AG20443 (cell line): Measurements from ENCODE around the gene LUM.
"Not testable (repeated sequence)": the region's sequence is repeated elsewhere in the genome, so short reads cannot be mapped to it uniquely, and the experiment has no call there.

Experiments
- DNase-seq: peaks from one replicate; pipeline ENCODE4 v3.0.0; 2012; ENCODE audit warnings: low spot score, mixed read lengths

The LUM gene

DNA sequence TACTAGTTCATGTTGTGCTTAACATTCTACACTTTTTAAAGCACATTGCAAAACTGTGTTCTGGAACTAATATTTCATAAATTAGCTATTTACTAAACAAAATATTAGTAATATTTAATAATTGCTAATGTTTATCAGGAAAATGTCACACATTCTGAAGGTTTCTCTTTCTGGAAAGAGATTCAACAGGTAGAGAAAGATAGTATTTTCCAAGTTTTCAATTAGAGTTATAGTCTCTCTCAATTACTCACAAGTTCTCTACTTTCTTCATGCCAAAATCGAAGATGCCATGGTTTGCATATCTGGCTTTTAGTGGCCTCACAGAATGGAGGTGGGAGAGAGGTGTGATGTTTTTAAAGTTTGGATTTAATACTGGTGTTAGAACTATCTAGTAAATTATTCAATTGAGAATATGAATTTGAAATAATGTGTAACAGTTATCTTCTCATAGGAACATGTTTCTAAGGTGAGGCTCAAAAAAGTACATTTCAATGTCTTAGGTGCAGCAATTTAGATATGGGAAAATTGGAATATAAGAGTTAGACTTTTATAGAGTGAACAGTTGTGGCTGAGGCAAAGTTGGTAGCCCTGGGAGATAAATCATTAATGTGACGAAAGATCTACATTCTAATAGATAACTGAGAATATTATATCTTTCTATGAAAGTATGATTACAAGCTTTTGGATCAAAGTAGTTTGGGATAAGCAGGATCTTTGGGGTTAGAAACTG is 1.5 kb downstream of the LUM start:
- no peak for DNase-seq

DNA sequence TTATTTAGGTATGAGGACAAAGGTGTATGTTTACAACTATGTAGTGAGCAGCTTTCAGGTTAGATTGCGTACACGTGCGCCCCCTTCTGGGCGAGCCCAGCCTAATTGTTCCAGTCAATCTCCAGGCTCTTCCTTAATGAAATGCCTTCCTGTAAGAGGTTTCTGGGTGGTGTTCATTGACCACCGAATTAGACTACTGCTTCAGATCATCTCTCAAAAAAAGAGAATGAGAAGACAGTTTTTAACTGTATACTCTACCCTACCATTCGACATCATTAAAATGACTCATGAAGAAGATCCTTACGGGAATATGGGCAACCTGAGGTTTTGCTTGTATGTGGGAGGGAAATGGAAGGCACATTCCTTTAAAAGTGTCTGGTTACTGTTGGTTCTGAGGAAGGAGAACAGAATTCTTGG is 2.1 kb downstream of the LUM start:
- peak; percentile 36 for DNase-seq

DNA sequence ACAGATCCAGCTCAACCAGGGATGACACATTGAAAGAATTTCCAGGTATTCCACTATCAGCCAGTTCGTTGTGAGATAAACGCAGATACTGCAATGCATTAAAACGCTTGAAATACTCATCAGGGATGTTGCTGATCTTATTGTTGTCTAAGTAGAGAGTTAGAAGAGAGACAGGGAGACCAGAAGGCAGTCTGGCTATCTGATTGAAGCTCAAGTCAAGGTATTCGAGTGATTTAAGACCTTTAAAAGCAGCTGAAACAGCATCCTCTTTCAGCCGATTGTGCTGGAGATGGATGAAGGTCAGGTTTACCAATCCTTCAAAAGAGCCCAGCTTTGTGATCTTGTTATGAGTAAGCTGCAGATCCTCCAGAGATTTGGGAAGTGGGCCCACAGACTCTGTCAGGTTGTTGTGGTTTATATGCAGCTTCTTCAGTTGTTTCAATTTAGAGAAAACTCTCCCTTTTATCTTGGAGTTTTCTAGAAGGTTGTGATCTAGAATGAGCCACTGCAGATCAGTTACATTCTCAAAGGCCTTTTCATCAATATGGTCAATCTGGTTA is 3.0 kb downstream of the LUM start:
- no peak for DNase-seq

DNA sequence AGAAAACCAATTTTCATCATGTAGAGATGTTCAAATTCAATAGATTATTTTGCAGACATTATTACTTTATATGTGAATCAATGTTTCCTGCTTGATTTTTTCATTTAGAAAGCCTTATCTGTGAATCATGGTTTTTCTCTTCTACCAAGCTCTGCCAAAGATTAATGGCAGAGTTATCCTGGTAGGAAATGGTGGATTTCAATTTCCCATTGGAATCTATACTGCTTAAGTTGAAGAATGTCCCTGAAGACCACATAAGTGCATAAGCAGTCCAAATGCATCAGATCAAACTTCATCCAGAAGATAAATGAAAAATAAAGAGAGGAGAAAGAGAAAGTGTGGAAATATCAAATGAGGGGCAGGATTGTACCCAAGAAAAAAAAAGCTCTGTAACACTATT is 5.0 kb downstream of the LUM start:
- DNase-seq, result no peak

DNA sequence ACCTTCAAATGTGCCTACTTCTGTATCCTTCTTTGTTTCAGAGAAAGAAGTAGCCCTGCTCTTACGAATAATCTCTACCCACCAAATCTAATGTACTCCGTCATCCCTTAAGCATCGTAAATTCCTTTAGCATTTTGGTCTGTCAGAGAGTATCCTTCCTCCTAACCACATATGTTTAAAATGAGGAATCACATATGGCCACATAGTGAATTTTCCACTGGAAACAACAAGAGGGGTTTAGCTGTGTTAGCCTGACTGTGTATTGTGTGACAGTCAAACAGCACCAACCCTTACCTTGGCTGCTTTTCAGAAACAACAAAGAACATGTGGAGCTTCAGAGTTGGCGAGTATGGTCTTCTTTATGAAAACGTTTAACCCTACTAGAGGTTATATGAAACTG is 5.5 kb downstream of the LUM start:
- no peak for DNase-seq

DNA sequence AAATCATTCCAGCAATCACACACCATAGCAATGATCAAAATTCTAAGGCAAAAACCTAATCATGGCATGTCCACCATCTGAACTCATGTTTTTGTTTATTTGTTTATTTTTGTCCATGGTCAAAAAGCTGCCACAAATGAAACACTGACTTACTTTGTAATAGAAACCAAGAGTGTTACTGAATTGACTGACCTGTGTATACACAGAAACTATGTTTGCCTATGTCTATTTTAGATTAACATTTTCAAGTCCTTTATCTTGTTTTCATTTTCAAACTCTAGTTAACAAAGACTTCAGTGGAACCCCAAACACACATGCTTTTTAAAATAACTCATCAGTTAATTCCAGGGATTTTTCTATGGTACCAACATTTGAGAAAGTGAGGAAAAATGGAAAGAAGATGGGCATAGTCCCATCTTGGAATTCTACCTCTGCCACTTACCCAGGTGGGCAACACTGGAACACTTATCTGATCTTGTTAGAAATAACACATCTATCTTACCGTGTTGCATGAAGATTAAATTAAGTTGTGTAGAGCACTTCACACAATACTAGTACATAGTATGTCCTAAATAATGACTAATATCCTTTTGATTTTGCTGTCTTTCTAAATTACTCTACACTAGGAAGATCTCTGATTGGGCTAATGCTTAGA is 6.4 kb downstream of the LUM start:
- DNase-seq, result no peak

DNA sequence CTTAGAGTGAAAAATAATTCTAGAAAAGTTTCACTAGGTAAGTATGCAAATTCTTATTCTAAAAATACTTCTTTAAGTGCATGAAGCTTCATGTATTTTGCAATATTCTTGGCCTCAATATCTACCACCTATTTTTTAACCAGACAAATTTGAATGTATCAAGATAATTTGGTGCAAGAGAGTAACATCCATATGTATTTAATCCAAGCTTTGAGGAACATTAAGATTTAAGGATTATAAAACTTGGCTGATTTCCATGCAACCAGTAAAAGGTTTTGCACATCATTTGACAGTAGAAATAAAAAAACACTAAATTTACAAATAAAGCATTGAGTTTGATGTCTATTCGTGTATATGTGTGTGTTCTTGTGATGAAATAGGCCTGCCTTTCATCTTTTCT is 7.7 kb downstream of the LUM start:
- no peak for DNase-seq

DNA sequence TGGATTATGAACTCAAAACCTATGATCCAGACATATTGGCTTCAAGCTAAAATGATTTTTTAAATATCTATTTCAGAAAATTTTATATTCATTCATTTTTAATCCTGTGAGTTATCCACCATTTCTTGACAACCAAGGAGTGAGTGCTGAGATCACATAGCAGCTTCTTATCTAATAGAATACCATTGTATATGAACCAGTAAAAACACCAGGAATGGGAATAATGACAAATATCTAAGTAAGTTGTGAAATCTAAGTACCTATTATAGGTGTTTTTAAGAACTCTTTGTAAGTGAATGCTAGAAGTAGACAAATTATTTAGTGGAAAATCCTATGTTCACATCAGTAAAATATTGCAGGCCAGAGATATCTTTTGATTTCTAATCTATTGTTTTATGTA is 8.2 kb downstream of the LUM start:
- no peak for DNase-seq

DNA sequence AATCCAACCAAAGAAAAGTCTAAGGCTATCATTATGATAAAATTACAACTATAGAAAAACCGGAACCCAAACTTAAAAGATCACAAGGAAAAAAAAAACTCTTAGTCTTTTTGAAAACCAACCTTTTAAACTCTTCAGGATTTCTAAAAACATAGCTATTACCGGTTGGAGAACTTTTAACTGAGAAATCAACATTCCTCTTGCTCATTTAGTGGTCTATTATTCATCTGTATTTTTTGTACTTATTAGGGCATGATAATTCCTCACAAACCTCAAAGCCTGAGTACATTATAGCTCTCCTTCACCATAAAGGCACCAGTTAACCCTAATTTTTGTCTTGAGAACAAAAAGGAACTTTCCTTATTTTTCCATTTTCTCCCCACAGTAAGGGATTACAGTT is 10.4 kb downstream of the LUM start:
- no peak for DNase-seq

DNA sequence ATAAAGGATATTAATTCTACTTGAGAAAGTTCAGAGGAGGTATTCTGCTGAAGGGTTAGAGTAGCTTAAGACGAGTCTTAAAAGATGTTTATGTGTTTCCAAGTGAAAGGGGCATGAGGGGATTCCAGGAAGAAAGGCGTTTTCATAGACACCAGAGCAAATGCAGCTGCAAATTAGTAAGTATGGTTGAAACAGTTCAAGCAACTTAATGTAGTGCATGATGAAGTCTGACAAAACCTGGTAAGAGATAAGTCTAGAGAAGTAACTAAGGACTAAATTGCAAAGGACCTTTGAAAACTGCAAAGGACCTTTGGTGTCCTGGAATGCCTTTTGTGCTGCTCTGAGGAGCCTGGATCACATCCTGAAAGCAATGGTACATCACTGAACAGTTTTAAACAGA is 11.5 kb downstream of the LUM start:
- no peak for DNase-seq

DNA sequence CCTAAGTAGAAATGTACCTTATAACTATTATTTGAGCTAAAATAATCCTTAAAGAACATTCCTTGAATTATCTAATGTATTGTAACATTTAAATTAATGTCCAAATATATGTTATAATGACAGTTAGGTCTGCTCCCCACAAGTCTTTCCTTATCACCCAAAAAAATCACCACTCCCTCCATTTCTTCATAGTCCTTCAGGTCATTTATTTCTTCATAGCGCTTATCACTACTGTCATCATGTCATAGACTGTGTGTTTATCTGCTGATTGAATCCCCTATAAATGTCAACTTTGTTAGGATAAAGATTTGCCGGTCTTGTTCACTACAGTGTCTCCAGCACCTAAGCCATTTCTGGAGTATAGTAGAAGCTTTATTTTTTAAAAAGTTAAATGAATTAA is 12.0 kb downstream of the LUM start:
- no peak for DNase-seq

DNA sequence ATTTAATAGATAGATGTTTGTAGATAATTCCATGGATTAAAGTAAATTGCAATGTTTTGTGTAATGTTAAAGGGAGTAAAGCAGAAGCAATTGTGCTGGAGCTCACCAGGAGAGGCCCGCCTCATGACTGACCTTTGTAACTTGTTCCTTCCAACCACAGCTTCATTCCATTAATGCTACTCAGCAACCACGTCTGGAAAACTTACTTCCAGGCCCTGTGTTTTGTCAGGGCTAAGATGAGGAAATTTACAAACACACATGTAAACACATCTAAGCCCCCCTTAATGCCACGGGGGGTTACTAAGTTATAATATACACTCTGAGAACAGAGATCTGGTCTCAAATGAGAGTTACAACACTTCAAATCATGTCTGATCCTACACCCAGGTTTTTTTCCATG is 12.4 kb downstream of the LUM start:
- DNase-seq, result peak; percentile 77

DNA sequence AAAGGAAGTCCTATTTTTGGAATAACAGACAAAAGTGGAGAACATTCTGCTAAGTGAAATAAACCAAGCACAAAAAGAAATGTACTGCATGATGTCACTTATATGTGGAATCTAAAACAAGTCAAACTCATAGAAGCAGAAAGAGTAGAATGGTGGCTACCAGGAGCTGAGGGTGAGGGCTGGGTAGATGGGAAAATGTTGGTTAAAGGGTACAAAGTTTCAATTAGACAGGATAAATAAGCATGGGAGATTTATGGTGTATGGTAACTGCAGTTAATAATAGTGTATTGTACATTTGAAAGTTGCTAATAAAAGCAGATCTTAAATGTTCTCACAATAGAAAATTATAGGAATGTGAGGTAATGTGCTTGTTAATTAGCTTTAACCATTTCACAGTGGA is 12.8 kb downstream of the LUM start:
- DNase-seq, result no peak

DNA sequence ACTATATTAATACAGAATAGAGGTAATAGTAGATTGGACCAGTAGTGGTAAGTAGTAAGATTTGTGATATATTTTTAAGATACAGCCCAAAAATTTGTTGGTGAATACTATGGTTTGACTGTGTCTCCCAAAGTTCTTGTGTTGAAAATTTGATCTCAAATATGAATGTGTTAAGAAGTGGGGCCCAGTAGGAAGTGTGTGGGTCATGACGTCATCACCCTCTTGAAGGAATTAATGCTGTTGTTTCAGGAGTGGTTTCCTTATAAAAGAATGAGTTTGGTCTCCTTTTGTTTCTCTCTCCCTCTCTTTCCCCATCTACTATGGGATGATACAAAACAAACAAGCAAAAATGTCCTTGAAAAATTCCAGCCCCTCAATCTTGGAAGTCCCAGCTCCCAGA is 16.3 kb downstream of the LUM start:
- DNase-seq, result no peak

DNA sequence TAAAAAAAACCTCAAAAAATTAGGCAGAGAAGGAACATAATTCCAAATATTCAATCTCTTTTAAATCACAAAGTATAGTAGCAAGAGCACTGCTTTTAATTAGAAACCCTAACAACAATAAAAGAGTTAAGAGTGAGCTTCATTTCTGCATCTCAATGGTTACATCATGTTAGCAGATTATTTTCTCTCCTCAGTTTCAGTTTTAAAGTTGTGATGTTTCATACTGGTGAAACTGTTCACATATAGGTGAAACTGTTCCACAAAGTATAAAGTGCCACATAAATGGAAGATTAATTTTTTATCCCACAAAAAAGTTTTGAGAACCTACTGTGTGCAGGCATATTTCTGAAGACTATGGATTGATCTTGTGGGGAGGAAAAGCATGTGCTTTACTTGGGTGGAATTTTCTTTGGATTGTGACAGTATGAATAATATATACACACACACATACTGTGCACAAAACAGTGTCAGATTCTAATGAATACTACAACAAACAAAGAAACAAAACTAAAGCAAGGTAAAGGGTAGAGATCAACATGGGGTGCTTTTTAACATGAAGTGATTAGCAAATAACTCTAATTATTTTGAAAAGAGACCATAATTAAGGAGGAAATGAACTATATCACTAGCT is 17.1 kb downstream of the LUM start:
- no peak for DNase-seq

DNA sequence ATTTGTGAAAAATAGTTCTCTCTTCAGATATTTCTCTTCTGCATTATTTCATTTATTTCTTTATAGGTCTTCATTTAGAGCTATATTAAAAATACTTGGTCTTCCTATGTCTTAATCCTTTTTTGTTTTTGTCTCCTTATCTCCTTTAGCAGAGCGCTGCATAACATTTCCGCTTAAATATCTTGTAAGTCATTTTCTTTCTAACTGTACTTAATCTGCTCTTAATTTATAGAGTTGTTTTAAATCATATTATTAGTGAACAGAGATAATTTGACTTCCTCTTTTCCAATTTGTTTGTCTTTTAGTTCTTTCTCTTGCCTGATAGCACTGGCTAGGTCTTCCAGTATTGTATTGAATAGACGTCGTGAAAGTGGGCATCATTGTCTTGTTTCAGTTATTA is 18.0 kb downstream of the LUM start:
- no peak for DNase-seq

DNA sequence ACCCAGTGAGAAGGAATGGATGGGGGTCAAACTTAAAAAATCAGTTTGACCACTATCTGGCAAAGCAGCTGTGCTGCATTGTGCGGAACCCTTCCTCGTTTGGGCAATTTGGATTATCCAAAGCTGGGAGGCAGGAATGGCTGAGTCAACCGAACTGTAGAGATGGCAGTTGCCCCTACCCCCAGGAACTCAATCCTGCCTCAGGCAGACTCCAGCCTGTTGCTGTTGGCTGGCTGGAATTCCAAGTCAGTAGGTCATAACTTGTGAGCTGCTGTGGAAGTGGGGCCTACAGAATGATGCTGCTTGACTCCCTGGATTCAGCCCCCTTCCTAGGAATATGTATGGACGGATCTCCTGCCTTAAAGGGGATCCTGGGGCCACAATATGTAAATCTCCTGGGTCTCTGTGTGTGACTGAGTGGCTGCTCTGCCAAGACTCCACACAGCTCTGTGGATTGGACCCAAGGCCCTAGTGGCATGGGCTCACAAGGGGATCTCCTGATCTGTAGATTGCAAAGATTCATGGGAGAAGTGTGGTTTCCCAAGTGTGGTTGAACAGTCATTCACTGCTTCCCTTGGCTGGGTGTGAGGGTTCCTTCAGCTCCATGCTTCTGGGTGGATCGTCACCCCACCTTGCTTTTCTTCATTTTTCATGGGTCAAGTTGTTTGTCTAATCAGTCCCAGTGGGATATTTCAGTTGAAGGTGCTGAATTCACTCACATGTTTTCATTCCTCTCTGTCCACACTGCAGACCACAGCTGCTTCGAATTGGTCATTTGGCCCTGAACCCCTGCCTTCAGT is 19.2 kb downstream of the LUM start:
- DNase-seq, result no peak

DNA sequence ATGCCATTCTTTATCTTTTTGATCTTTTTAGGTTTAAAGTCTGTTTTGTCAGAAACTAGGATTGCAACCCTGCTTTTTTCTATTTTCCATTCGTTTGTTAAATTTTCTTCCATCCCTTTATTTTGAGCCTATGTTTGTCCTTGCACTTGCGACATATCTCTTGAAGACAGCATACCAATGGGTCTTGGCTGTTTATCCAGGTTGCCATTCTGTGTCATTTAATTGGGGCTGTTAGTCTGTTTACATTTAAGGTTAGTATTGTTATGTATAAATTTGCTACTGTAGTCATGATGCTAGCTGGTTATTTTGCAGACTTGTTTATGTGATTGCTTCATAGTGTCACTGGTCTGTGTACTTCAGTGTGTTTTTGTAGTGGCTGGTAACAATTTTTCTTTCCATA is 21.3 kb downstream of the LUM start:
- not testable (repeated sequence) for DNase-seq

DNA sequence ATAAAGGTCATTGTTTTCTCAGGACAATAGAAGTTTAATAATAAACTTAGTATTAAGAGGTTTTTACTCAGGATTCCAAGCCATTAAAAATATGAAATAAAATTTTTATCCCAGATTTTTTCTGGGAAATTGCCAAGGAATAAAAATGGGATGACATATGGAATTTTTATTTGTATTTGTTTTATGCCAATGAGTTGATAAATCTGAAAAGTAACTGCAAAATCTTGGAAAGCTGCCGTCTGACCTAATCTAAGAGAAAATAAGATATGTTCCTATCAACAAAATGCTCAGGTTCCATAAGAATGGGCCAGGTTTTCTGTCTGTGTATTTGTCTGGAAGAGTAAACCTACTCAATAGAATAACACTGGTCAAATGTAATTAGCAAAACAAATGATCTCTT is 31.3 kb downstream of the LUM start:
- no peak for DNase-seq

DNA sequence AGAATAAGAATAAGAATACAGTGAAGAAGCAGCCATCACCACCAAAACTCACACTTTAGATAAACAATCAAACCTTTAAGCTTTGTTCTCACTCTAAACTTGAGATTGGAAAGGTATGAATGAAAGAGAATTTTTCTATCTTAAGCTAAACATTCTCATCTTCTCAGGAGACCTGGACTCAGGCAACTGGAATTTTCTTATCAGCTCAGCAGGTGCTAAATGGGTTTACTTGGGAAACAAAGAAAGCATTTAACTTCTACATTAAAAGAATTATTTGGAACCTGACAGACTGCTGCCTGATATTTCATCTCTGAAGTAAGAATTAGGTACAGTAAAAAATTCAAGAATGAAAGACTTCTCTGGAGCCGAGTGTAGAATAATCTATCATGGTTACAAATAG is 32.8 kb downstream of the LUM start:
- no peak for DNase-seq

DNA sequence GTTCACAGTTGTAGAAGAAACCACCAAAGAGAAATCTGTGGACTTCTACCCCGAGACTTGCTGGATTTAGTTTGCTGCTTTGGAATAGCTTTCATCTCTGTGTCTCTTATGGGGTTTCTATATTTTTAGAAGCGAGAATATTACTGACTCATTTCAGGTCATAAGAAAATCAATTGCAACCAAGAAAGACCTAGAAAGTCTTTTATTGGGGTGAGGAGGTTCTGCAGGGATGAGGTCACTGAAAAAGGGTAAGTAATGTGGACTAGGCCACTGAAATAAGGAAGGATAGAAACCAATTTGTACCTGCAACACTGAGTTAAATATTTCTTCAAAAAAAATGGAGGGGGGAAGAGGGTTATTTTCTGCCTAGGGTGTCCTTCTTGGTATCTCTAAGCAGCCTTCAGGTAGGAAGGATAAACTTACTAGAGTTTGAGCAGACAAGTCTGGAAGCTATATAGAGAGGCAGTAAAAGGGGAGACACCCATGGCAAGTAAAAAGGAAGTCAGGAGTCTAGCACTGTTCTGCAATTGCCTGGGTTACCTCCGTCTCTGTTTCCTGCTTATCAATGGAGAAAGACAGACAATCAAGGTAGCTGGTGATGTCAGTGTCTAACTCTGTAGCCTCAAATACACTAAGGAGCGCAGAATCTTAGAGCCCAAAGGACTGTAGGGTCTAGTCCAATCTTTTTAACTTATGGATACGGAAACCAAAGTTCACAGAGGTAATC is 33.9 kb downstream of the LUM start:
- DNase-seq, result no peak

DNA sequence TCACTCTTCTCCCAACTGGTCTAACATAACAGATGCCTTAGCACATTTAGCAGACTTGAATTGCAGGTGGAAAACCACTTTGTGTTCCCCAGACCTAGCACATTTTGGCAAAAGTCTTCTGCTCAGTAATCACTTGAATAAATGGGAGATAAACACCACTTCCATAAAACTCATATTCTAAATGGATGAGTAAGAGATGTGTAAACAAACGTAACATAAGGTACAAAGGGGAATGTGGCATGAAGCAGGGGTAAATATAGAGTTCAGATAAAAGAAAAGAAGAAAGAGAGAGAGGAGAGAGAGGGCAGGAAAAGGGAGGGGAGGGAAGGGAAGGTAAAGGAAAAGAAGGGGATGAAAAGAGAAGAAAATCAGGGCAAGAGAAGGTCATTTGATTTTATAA is 36.4 kb downstream of the LUM start:
- no peak for DNase-seq
